HG02973 (cell line): ENCODE measurements around the gene TAF1B.

Source experiments
- ATAC-seq: cut with Tn5 transposase; IDR thresholded peaks from one replicate; pipeline ENCODE4 v1.9.1; 2021; ENCODE audit warnings: moderate library complexity; ENCODE audit not compliant: unreplicated experiment

The TAF1B gene

GRCh38 chr2:9961013-9961412 lies 117.7 kb downstream of the TAF1B start:
- no peak for ATAC-seq

GRCh38 chr2:9964334-9964980 lies 121.2 kb downstream of the TAF1B start:
- ATAC-seq: no peak

- ATAC-seq: no peak
These were observed 122.0 kb downstream of the TAF1B start for GRCh38 chr2:9965119-9965822.

- no peak for ATAC-seq
These were observed 123.3 kb downstream of the TAF1B start for GRCh38 chr2:9966491-9967022.

GRCh38 chr2:9967053-9967775 lies 123.9 kb downstream of the TAF1B start:
- ATAC-seq: no peak

- ATAC-seq: no peak
These were observed 125.6 kb downstream of the TAF1B start for GRCh38 chr2:9968553-9969497.

GRCh38 chr2:9970200-9971044 lies 127.1 kb downstream of the TAF1B start:
- no peak for ATAC-seq

- no peak for ATAC-seq
These were observed 128.0 kb downstream of the TAF1B start for GRCh38 chr2:9971105-9971818.

- no peak for ATAC-seq
These were observed 128.6 kb downstream of the TAF1B start for GRCh38 chr2:9971890-9972289.

GRCh38 chr2:9972621-9973479 lies 129.6 kb downstream of the TAF1B start:
- ATAC-seq: no peak

- no peak for ATAC-seq
These were observed 130.4 kb downstream of the TAF1B start for GRCh38 chr2:9973690-9974089.

- no peak for ATAC-seq
These were observed 131.1 kb downstream of the TAF1B start for GRCh38 chr2:9974343-9974742.

- ATAC-seq: no peak
These were observed 132.1 kb downstream of the TAF1B start for GRCh38 chr2:9975328-9975727.

- ATAC-seq: no peak
These were observed 132.7 kb downstream of the TAF1B start for GRCh38 chr2:9975805-9976447.

GRCh38 chr2:9979977-9980376 lies 136.7 kb downstream of the TAF1B start:
- no peak for ATAC-seq

GRCh38 chr2:9980520-9980919 lies 137.2 kb downstream of the TAF1B start:
- ATAC-seq: no peak

GRCh38 chr2:9981655-9982054 lies 138.4 kb downstream of the TAF1B start:
- no peak for ATAC-seq

- ATAC-seq: no peak
These were observed 139.0 kb downstream of the TAF1B start for GRCh38 chr2:9982248-9982647.
